KBM-7 (cell line): Measurements from ENCODE around the gene VWCE.
"Not testable (repeated sequence)": the region's sequence is repeated elsewhere in the genome, so short reads cannot be mapped to it uniquely, and the experiment has no call there.

Experiments
- DNase-seq: peaks from one replicate; pipeline ENCODE4 v3.0.0-alpha.2; 2015
- in situ Hi-C: fragments of 300-500 bp; cut with MboI; formaldehyde crosslinking; loops from 2 replicates; pipeline ENCODE4 v1.14.3; 2020; ENCODE audit warnings: low sequenced_read_pairs, low pct_unique_long_range_greater_than_20kb, mixed read lengths

Gene VWCE

GRCh38 chr11:61266602-61267001 lies 28.5 kb downstream of the VWCE start:
- DNase-seq: no peak
- in situ Hi-C loops: no loop called here

DNA sequence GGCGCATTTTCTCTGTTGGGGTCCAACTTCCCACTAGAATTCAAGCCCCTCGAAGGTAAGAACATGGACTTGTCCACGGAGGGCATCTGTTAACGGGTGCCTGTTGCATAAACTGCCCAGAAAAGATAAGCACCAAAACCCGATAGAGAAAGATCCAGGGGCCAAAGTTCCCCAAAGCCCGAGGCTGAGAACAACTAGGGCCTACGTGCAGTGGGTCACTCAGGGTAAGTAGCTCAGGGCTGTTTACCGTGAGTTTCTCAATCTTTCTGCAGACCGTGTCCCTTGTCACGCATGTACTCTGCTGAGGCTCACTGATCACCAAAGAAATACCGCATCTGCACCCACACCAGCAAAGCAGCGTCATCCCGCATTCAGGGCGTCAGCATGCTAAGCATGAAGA lies 29.8 kb downstream of the VWCE start:
- no peak for DNase-seq
- in situ Hi-C loops: no loop called here

GRCh38 chr11:61264795-61265194 lies 30.3 kb downstream of the VWCE start:
- in situ Hi-C loops: no loop called here
- no peak for DNase-seq

GRCh38 chr11:61264371-61264770 lies 30.7 kb downstream of the VWCE start:
- in situ Hi-C loops: no loop called here
- DNase-seq: no peak

GRCh38 chr11:61259363-61259762 lies 35.8 kb downstream of the VWCE start:
- DNase-seq: no peak
- in situ Hi-C loops: no loop called here

DNA sequence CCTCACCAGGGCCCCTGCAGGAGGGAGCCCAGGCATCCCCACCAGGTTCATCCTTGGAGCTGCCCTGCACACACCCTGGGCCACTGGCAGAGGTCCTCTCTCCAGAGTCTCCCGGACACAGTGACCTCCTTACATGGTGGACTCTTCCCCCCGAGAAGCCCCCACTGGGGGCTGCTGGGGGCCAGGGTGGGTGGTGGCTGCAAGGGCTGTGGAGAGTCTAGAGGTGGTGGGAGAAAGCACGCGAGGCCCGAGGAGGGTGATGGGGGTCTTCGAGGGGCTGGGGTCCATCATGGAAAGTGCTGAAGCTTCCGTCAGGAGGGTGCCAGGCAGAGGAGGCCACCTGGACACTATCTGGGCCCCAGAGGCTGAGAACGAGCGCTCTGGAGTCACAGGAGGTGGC lies 36.6 kb downstream of the VWCE start:
- in situ Hi-C loops: no loop called here
- DNase-seq: no peak

GRCh38 chr11:61256710-61257482 lies 38.2 kb downstream of the VWCE start:
- in situ Hi-C loops: no loop called here
- peak; percentile 57 for DNase-seq

DNA sequence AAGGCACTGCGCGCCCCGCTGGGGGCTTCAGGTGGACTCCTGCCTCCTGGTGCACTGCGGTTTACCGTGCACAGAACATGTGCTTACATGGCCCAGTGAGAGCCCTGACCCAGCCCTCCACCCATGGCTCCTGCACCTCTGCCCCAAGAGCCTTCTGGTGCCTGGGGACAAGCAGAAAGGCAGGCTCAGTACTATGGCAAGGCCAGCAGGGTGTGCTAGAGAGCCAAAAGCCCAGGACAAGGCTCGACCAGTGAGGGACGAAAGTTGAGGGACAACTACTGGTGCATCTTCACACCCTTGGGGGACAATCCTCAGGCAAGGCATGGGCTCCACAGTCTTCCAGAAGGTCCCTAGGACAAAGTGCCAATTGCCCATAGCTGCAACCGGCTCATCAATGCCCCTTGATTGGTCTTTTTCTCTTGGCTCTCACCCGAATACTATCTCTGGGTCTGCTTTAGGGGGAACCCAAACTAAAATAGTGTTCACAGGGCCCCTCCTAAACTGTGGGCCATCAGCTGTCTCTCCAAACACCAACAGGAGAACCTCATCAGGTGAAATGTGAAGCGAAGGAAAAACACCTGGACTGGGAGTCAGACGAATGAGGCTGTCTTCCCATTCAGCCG lies 40.6 kb downstream of the VWCE start:
- in situ Hi-C loops: no loop called here
- peak; percentile 71 for DNase-seq

- in situ Hi-C loops, DNase-seq: not testable (repeated sequence)
Measured at GRCh38 chr11:61252332-61252731, 42.8 kb downstream of the VWCE start.

- in situ Hi-C loops, DNase-seq: not testable (repeated sequence)
Measured at GRCh38 chr11:61250796-61251765, 44.0 kb downstream of the VWCE start.

DNA sequence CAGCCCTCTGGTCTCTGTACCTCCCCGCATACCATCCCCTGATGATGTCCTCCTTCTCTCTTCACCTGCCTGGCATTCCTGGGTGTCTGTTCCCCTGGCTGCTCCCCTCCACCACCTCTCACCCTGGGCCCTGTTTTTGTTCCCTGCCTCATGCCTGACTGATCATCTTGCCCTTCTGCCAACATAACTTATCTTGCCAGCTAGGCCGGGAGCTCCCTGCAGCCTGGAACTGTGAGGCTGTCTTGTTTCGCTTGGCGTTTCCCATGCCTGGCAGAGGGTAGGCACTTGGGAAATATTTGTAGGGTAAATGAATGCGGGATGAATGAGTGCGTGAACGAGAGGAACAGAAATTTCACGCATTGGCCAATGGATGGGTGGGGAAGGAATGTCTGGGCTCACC lies 45.9 kb downstream of the VWCE start:
- in situ Hi-C loops, DNase-seq: not testable (repeated sequence)

GRCh38 chr11:61248071-61248470 lies 47.0 kb downstream of the VWCE start:
- in situ Hi-C loops, DNase-seq: not testable (repeated sequence)

DNA sequence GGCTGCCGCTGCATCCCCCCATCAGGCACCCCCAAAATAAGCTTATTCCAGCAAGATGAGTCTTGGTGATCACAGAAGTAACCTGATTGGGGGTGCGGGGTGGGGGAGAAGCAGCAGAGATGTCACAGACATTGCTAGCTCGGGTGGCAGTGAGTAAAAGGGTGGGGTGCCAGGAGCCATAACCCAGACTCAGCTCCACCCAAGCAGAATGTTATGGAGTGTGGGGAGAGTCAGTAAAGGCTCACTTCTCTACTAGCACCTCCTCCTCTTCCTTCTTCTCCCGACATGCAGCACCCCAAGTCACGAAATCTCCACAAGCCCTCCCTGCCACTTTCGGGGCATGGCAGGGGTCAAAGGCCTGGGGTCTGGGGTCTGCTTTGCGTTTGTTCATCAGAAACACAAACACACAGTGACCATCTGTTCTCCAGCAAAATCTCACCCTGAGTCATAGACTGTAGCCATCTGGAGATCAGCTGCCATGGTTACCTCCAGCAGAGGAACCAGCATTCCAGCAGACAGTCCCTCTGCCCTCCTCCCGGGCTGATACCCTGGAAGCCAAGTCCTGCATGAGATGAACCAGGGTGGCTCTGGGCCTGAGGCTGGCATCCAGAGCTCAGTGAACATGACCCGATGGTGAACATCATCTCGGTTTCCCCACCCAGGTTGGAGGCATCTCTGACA lies 49.7 kb downstream of the VWCE start:
- DNase-seq, in situ Hi-C loops: not testable (repeated sequence)

DNA sequence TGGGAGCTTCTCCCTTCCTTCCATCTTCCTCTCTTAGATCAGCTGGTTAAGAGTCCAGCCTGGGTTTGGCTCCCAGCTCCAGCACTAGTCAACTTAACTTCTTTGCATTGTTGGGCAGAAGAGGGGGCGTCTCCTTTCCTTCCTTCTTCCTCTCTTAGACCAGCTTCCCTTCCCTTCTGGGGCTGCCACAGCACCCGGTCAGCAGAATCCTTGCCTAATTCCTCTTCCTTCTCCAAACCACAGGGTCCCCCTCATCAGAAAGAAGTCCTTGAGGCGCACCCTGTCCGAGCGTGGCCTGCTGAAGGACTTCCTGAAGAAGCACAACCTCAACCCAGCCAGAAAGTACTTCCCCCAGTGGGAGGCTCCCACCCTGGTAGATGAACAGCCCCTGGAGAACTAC lies 53.6 kb downstream of the VWCE start:
- in situ Hi-C loops, DNase-seq: not testable (repeated sequence)

GRCh38 chr11:61240875-61241274 lies 54.2 kb downstream of the VWCE start, which contains the start of gene PGA5:
PGA5 (plus strand) TSS chr11:61241175; CDS start chr11:61241227, 52 bp downstream.
- in situ Hi-C loops, DNase-seq: not testable (repeated sequence)

- in situ Hi-C loops, DNase-seq: not testable (repeated sequence)
Measured at GRCh38 chr11:61240288-61240687, 54.8 kb downstream of the VWCE start.

DNA sequence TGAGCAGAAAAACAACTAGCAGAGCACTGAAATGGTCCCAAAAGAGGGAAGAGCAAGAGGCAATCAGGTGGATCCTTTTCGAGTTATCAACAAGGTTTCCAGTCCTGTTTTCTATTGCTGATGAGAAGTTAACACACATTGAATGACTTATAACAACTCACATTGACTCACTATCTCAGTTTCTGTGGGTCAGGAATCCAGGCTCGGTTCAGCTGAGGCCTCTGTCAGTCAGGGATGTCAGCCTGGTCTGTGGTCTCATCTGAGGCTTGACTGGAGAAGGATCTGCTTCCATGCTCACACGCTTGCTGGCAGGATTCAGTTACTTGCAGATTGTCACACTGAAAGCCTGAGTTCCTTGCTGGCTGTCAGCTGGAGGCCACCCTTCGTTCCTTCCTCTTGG lies 58.0 kb downstream of the VWCE start:
- in situ Hi-C loops, DNase-seq: not testable (repeated sequence)

- in situ Hi-C loops: not testable (repeated sequence)
Measured at GRCh38 chr11:61232548-61233145, 62.5 kb downstream of the VWCE start.

More at GRCh38 chr11:61232548-61233145, 62.5 kb downstream of the VWCE start:
- not testable (repeated sequence) for DNase-seq
